Spleen (tissue), 7 donors: ENCODE data around the gene SORCS2.

Experiments
- POLR2A ChIP-seq, 3 donors: fragments of 450-650 bp; IDR thresholded peaks; one replicate each; pipeline ENCODE4 v1.5.1; 2017; ENCODE audit warnings: antibody characterized with exemption in 3 of 3, mild to moderate bottlenecking in 1 of 3
- POLR2AphosphoS5 ChIP-seq, 3 donors: sonication (generic); formaldehyde crosslinking; IDR thresholded peaks; one replicate each; pipeline ENCODE4 v1.5.1; 2017; ENCODE audit warnings: antibody characterized with exemption in 3 of 3
- TF ChIP-seq, protein P1 (sequence below), 11 experiments: fragments of 200-600 bp in 7 of 11; fragments of 450-650 bp in 4 of 11; sonication (generic) in 4 of 11; IDR thresholded peaks in 8 of 11; conservative IDR thresholded peaks in 3 of 11; 1 replicate in 7 of 11; 2 replicates in 4 of 11; pipeline versions ENCODE4 v1.4.0 to v1.8.0; 2016 to 2021; ENCODE audit warnings: antibody characterized with exemption in 11 of 11, inconsistent platforms in 4 of 11, mild to moderate bottlenecking in 1 of 11
- donor health status: DM: no; HTN: no; CAD: no; lungs with moderate emphysema.
- donor health status: DM: no; HTN: no; CAD: no.
- donor health status: DM: no; HTN: no; CAD: no.

DNA sequence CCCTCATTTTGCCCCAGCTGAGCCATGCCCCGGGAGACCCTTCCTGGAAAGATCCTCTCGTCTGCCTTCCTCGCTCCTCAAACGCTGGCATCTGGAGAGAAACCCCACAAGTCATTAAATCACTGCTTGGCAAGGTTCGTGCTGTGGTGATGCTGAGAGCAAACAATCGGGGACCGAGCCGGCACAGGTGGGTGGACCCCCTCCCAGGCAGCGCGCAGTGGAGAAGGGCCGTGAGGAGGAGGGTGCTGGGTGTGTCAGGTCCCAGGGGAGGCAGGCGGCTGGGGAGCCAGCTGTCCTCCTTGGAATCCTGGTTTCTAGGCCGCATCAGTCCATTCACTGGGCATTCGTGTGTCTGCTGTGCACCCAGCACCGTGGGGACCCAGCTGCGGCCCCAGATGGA is 307.3 kb downstream of the SORCS2 start:
- TF ChIP-seq POLR2AphosphoS5 (IDR thresholded peaks at IDR 0.05) (no peak), POLR2A (IDR thresholded peaks at IDR 0.05) (no peak)
- TF ChIP-seq, protein P1, sequence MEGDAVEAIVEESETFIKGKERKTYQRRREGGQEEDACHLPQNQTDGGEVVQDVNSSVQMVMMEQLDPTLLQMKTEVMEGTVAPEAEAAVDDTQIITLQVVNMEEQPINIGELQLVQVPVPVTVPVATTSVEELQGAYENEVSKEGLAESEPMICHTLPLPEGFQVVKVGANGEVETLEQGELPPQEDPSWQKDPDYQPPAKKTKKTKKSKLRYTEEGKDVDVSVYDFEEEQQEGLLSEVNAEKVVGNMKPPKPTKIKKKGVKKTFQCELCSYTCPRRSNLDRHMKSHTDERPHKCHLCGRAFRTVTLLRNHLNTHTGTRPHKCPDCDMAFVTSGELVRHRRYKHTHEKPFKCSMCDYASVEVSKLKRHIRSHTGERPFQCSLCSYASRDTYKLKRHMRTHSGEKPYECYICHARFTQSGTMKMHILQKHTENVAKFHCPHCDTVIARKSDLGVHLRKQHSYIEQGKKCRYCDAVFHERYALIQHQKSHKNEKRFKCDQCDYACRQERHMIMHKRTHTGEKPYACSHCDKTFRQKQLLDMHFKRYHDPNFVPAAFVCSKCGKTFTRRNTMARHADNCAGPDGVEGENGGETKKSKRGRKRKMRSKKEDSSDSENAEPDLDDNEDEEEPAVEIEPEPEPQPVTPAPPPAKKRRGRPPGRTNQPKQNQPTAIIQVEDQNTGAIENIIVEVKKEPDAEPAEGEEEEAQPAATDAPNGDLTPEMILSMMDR (IDR thresholded peaks at IDR 0.05 in 8 of 11, conservative IDR thresholded peaks at IDR 0.05 in 3 of 11), result no peak
